ENCODE results near the gene ADGRL2.

ADGRL2 gene

DNA sequence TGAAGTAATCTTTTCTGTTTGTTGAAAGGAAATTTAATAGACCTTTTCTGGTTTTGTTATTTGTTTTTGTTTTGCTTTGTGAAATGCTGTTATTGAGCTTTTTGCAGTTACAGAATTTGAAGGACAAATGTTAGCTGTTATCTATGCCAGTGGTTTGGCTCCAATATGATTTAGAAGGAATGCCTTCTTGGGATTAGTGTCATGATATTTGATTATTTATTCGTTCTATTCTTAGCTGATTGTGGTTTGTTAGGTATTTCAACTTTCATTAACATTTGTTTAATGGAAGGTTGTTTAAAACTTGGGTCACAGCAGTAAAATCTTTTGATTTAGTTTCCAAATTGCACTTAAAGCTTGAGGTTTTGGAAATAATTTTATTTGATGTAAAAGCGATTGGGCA lies 33.5 kb downstream of the ADGRL2 start:
- Histone ChIP-seq H3K27me3 (ENCODE audit: insufficient read depth, low read length) (no peaks in the 10 kb centered on the region), H4K8ac (ENCODE audit: low read depth, low read length) (no peak overlapping the region), H3K36me3 (ENCODE audit: control insufficient read depth in 1 of 2, insufficient read depth in 2 of 2, low read length in 2 of 2) (peaks cover 0 to 3% of the 10 kb centered on the region in 2 experiments), H2BK12ac (ENCODE audit: low read length) (no peak overlapping the region), H3K18ac (ENCODE audit: low read length) (no peak overlapping the region), H3K79me2 (ENCODE audit: control insufficient read depth, insufficient read depth, low read length, poor library complexity) (peaks cover 2% of the 10 kb centered on the region), H4K91ac (ENCODE audit: low read depth, low read length) (no peak overlapping the region), H2BK120ac (ENCODE audit: insufficient read depth, low read length, poor library complexity) (no peak overlapping the region), H3K23ac (ENCODE audit: low read length) (no peak overlapping the region), H3K79me1 (ENCODE audit: low read length) (no peaks in the 10 kb centered on the region), H3K27ac (ENCODE audit: low read depth, low read length) (no peak overlapping the region), H3K9me3 (ENCODE audit: insufficient read depth, low read depth, low read length) (no peaks in the 10 kb centered on the region), H2AK5ac (ENCODE audit: low read length) (no peak overlapping the region), H2BK5ac (ENCODE audit: low read depth, low read length, poor library complexity) (no peak overlapping the region), H3K4me2 (ENCODE audit: low read length) (no peak overlapping the region), H3K4me3 (ENCODE audit: low read depth, low read length) (no peak overlapping the region), H2AFZ (ENCODE audit: insufficient read depth, low read length, poor library complexity) (no peak overlapping the region), H3K4me1 (ENCODE audit: control insufficient read depth in 1 of 2, insufficient read depth in 2 of 2, low read length in 2 of 2) (no peaks in the 10 kb centered on the region), H3K14ac (ENCODE audit: low read length) (no peak overlapping the region), H3K4ac (ENCODE audit: low read depth, low read length) (no peak overlapping the region), H3K9ac (ENCODE audit: low read length) (no peak overlapping the region), H4K12ac (ENCODE audit: low read depth, low read length) (no peak overlapping the region)
- DNase-seq, result no peak
- no CpG with 5 or more reads among the region's 2 CpGs for WGBS (ENCODE audit: extremely low coverage, insufficient coverage, insufficient read length)

DNA sequence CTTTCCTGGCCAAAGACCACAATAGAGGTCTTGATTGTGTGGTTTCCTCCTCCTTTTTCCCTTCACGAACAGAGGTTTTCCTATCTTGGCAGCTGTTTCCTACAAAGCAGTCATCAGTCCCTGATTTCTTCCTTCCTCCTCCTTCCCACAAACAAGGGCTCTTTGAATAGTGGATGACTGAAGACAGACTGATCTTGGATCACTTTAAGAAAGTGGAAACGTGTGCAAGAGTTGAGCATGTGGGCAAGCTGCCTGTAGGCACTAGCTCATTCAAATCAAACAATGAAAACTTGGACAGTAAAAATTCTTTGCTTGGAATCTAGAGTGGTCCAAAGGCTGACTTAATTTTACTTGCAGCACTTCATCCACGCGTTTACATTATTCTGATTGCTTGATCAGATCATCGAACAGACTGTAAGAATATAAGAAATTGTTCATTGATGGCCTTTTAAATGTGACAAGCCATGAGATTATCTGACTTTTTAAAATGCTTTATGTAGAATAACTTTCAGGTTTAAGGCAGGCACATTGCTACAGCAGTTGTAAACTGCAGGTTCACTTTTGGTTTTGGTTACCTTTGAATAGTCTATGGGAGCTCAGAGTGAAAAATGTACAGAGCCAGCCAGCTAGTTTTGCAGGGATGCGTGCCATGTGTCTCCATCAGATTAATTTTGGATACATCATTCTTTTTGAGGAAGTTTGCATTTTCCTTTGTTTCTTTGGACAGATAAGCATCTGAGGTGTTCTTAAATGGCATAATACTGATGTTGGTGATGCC lies 34.4 kb downstream of the ADGRL2 start:
- Histone ChIP-seq H2BK120ac (ENCODE audit: insufficient read depth, low read length, poor library complexity) (no peak overlapping the region), H3K4ac (ENCODE audit: low read depth, low read length) (peak overlapping the region; percentile 87), H3K4me2 (ENCODE audit: low read length) (no peak overlapping the region), H4K8ac (ENCODE audit: low read depth, low read length) (no peak overlapping the region), H4K12ac (ENCODE audit: low read depth, low read length) (no peak overlapping the region), H3K4me3 (ENCODE audit: low read depth, low read length) (no peak overlapping the region), H2AK5ac (ENCODE audit: low read length) (no peak overlapping the region), H2AFZ (ENCODE audit: insufficient read depth, low read length, poor library complexity) (no peak overlapping the region), H3K23ac (ENCODE audit: low read length) (no peak overlapping the region), H2BK5ac (ENCODE audit: low read depth, low read length, poor library complexity) (no peak overlapping the region), H3K27ac (ENCODE audit: low read depth, low read length) (no peak overlapping the region), H3K4me1 (ENCODE audit: control insufficient read depth in 1 of 2, insufficient read depth in 2 of 2, low read length in 2 of 2) (no peaks in the 10 kb centered on the region), H2BK12ac (ENCODE audit: low read length) (no peak overlapping the region), H3K9me3 (ENCODE audit: insufficient read depth, low read depth, low read length) (no peaks in the 10 kb centered on the region), H4K91ac (ENCODE audit: low read depth, low read length) (no peak overlapping the region), H3K9ac (ENCODE audit: low read length) (no peak overlapping the region), H3K79me2 (ENCODE audit: control insufficient read depth, insufficient read depth, low read length, poor library complexity) (peaks cover 2% of the 10 kb centered on the region), H3K27me3 (ENCODE audit: insufficient read depth, low read length) (no peaks in the 10 kb centered on the region), H3K14ac (ENCODE audit: low read length) (no peak overlapping the region), H3K36me3 (ENCODE audit: control insufficient read depth in 1 of 2, insufficient read depth in 2 of 2, low read length in 2 of 2) (peaks cover 0 to 4% of the 10 kb centered on the region in 2 experiments), H3K79me1 (ENCODE audit: low read length) (no peaks in the 10 kb centered on the region), H3K18ac (ENCODE audit: low read length) (no peak overlapping the region)
- WGBS (ENCODE audit: extremely low coverage, insufficient coverage, insufficient read length), result no CpG with 5 or more reads among the region's 6 CpGs
- no peak for DNase-seq

DNA sequence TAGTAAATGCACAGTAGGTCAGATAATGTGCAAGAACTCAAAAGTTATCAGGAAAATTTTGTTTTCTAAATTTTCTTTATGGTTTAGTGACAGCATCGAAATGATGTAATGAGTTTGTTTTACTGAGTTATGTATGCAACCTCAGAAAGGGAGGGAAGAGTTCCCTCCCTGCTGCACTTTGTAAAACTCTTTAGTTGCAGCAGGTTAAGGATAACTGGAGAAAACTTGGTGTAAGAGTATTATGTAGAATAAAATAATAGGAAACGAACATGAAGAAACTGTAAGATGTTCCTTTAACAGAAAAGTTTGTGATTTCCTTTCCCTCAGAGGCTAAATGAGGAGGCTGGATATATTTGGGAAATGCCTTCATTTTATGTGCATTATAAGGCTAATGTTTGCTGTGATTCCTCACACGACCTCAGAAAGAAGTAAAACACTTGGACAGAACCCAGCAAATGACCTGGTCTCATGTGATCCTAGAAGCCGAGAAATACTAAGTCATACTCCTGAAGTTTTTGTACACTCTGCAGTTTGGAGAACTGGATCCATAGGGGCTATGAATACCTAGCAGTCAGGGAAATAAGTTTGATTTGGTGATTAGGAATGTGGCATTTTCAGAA lies 35.4 kb downstream of the ADGRL2 start:
- no peaks in the 10 kb centered on the region for H3K27me3 ChIP-seq (ENCODE audit: insufficient read depth, low read length)
- no peak overlapping the region for H3K14ac ChIP-seq (ENCODE audit: low read length)
- H3K23ac ChIP-seq (ENCODE audit: low read length), result no peak overlapping the region
- no peaks in the 10 kb centered on the region for H3K9me3 ChIP-seq (ENCODE audit: insufficient read depth, low read depth, low read length)
- H3K18ac ChIP-seq (ENCODE audit: low read length), result no peak overlapping the region
- no peak overlapping the region for H3K27ac ChIP-seq (ENCODE audit: low read depth, low read length)
- no peak overlapping the region for H4K91ac ChIP-seq (ENCODE audit: low read depth, low read length)
- H3K9ac ChIP-seq (ENCODE audit: low read length), result no peak overlapping the region
- no peak overlapping the region for H3K4me3 ChIP-seq (ENCODE audit: low read depth, low read length)
- H3K4ac ChIP-seq (ENCODE audit: low read depth, low read length), result no peak overlapping the region
- no peaks in the 10 kb centered on the region for H3K79me1 ChIP-seq (ENCODE audit: low read length)
- no peaks in the 10 kb centered on the region for H3K4me1 ChIP-seq (ENCODE audit: control insufficient read depth in 1 of 2, insufficient read depth in 2 of 2, low read length in 2 of 2)
- no peak overlapping the region for H2BK120ac ChIP-seq (ENCODE audit: insufficient read depth, low read length, poor library complexity)
- H2AK5ac ChIP-seq (ENCODE audit: low read length), result no peak overlapping the region
- H2AFZ ChIP-seq (ENCODE audit: insufficient read depth, low read length, poor library complexity), result no peak overlapping the region
- no peak overlapping the region for H4K8ac ChIP-seq (ENCODE audit: low read depth, low read length)
- no peak overlapping the region for H4K12ac ChIP-seq (ENCODE audit: low read depth, low read length)
- no peak overlapping the region for H3K4me2 ChIP-seq (ENCODE audit: low read length)
- no peak overlapping the region for H2BK12ac ChIP-seq (ENCODE audit: low read length)
- WGBS (ENCODE audit: extremely low coverage, insufficient coverage, insufficient read length), result 100% methylated on average over 1 of the region's 4 CpGs
- no peak overlapping the region for H2BK5ac ChIP-seq (ENCODE audit: low read depth, low read length, poor library complexity)
- peaks cover 0 to 4% of the 10 kb centered on the region in 2 experiments for H3K36me3 ChIP-seq (ENCODE audit: control insufficient read depth in 1 of 2, insufficient read depth in 2 of 2, low read length in 2 of 2)
- H3K79me2 ChIP-seq (ENCODE audit: control insufficient read depth, insufficient read depth, low read length, poor library complexity), result peaks cover 2% of the 10 kb centered on the region
- DNase-seq, result no peak

GRCh38 chr1:81838600-81839218 lies 38.0 kb downstream of the ADGRL2 start:
- H4K12ac ChIP-seq (ENCODE audit: low read depth, low read length), result no peak overlapping the region
- H4K91ac ChIP-seq (ENCODE audit: low read depth, low read length), result no peak overlapping the region
- no peak overlapping the region for H2BK120ac ChIP-seq (ENCODE audit: insufficient read depth, low read length, poor library complexity)
- H3K36me3 ChIP-seq (ENCODE audit: control insufficient read depth in 1 of 2, insufficient read depth in 2 of 2, low read length in 2 of 2), result peaks cover 0 to 4% of the 10 kb centered on the region in 2 experiments
- no peaks in the 10 kb centered on the region for H3K9me3 ChIP-seq (ENCODE audit: insufficient read depth, low read depth, low read length)
- H3K23ac ChIP-seq (ENCODE audit: low read length), result no peak overlapping the region
- no peak overlapping the region for H2AFZ ChIP-seq (ENCODE audit: insufficient read depth, low read length, poor library complexity)
- peaks cover 4% of the 10 kb centered on the region for H3K79me2 ChIP-seq (ENCODE audit: control insufficient read depth, insufficient read depth, low read length, poor library complexity)
- H2BK12ac ChIP-seq (ENCODE audit: low read length), result no peak overlapping the region
- H3K14ac ChIP-seq (ENCODE audit: low read length), result no peak overlapping the region
- no peak overlapping the region for H3K18ac ChIP-seq (ENCODE audit: low read length)
- no peak overlapping the region for H2AK5ac ChIP-seq (ENCODE audit: low read length)
- H3K27me3 ChIP-seq (ENCODE audit: insufficient read depth, low read length), result no peaks in the 10 kb centered on the region
- no peaks in the 10 kb centered on the region for H3K79me1 ChIP-seq (ENCODE audit: low read length)
- no peak overlapping the region for H3K4me2 ChIP-seq (ENCODE audit: low read length)
- H3K27ac ChIP-seq (ENCODE audit: low read depth, low read length), result no peak overlapping the region
- H3K9ac ChIP-seq (ENCODE audit: low read length), result no peak overlapping the region
- no peak overlapping the region for H3K4ac ChIP-seq (ENCODE audit: low read depth, low read length)
- no peak overlapping the region for H3K4me3 ChIP-seq (ENCODE audit: low read depth, low read length)
- no peak for DNase-seq
- H3K4me1 ChIP-seq (ENCODE audit: control insufficient read depth in 1 of 2, insufficient read depth in 2 of 2, low read length in 2 of 2), result peaks cover 0 to 2% of the 10 kb centered on the region in 2 experiments
- no peak overlapping the region for H4K8ac ChIP-seq (ENCODE audit: low read depth, low read length)
- H2BK5ac ChIP-seq (ENCODE audit: low read depth, low read length, poor library complexity), result no peak overlapping the region
- no CpG with 5 or more reads among the region's 2 CpGs for WGBS (ENCODE audit: extremely low coverage, insufficient coverage, insufficient read length)

Data from trophoblast cell (in vitro differentiated cells and primary cell).